Retina (tissue), 1 donor: ENCODE results near the gene PPM1B.
"Not testable (repeated sequence)": the region's sequence is repeated elsewhere in the genome, so short reads cannot be mapped to it uniquely, and the experiment has no call there.

Source experiments
- DNase-seq: peaks from one replicate; pipeline ENCODE4 v3.0.0-alpha.2; 2016

Gene PPM1B

GRCh38 chr2:44168681-44169154 is at the start of gene PPM1B:
Gene PPM1B (plus strand): TSS chr2:44168875. CDS start chr2:44201200, 32,325 bp downstream.
- peak; percentile 96 for DNase-seq

DNA sequence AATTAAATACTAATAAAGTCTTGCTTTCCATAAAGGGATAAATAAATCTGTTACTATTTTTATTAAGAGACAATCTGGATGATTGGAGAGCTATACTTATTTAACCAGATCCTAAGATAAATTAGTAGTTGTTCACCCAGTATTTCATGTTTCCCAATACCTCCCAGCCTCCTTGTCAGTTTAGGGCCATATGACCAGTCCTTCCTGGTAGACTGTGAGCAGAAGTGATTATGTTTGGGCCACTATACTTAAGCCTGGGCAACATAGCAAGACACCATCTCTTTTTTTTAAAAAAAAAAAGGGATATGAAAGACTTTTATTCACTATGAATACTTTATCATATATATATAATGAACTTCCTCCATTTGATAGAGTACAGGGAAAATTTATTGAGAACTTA is 48.8 kb upstream of the PPM1B start:
- no peak for DNase-seq

DNA sequence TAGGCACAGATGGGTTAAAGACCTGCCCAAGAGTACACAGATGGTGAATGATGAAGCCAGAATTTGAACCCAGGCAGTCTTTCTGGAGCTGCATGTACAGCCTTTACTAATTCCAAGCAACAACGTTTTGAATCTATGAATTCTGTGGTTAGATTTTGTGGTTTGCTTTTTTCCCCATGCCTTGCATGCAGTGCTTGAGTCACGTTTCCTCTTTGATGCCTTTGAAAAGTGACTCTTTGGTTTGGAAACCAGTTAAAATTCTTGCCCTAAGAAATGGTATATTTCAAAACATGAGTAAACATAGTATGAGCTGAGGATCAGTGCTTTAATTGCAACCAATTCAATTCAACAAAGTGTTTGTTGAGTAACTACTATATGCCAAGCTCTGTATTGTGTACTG is 48.2 kb upstream of the PPM1B start:
- no peak for DNase-seq

DNA sequence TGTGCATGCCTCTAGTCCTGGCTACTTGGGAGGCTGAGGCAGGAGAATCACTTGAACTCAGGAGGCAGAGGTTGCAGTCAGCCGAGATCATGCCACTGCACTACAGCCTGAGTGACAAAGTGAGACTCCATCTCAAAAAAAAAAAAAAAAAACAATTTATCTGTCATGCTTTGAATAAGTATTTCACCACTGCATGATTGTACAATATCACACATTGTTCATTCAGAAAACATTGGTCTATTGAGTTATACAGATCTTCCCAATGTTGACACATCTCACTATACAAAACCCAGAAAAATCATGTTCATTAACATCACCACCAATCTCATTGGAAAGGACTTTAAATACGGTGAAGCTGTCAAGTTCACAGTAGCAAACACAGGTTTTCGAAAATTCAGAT is 46.8 kb upstream of the PPM1B start:
- DNase-seq, result no peak

DNA sequence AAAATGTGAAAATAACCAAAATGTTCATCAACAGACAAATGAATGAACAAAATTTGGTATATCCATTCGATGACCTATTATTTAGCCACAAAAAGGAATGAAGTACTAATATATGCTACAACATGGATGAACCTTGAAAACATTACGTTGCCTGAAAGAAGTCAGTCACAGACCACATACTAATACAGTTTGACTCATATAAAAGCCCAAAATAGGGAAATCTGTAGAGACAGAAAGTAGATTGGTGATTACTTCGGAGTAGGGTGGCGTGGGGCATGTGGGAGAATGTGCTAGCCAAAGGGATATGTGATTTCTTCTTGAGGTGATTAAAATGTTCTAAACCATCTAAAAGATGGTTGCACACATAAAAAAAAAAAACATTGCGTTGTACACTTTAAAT is 44.2 kb upstream of the PPM1B start:
- no peak for DNase-seq

GRCh38 chr2:44126106-44126797 is 42.4 kb upstream of the PPM1B start:
- no peak for DNase-seq

- DNase-seq, result no peak
Measured at GRCh38 chr2:44130441-44130840, 38.2 kb upstream of the PPM1B start.

DNA sequence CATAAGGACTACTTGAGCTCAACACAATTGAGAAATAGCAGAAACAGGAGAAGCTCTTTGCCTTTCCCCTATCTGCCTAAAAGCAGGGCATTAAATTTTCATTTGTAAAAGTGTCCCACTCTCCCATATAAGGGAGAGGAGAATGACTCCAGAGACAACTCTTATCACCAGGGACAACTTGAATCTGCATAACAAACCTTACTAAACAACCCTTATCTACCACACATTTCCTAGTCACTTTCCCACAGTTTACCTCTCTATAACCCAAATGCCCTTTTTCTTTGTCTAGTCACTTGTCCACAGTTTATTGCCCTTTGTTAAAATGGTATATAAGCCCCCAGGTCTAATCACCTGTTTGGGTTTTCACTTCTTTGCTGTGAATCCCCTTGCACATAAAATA is 37.5 kb upstream of the PPM1B start:
- DNase-seq, result no peak

GRCh38 chr2:44133602-44134001 is 35.1 kb upstream of the PPM1B start:
- not testable (repeated sequence) for DNase-seq

DNA sequence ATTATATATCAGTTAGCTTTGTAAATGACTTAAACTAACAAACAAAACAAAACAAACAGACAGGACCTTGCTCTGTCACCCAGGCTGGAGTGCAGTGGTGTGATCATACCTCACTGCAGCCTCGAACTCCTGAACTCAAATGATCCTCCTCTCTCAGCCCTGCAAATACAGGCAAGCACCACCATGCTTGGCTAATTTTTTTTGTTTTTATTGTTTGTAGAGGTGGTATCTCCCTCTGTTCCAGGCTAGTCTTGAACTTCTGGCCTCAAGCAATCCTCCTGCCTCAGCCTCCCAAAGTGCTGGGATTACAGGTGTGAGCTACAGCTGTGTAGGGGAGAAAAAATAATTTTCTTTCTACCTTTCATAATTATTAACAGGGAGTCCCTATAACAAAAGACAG is 33.8 kb upstream of the PPM1B start:
- no peak for DNase-seq

DNA sequence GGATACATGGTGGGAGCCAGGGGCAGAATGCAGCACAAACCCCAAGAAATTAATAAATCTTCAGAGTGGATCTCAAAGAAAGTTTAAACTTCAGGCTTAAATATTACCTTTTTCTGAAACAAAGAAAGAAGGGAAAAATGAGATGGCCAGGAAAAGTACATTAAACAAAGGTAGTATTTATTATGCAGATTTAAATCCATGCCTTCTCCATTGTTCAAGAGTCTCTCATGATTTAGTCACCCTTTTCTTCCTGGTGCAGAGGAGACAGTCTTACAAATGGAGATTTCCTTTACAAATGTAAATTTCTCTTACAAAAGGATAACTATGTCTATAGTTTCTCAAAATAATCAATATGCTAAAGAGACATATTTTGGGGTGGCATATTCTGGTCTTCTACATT is 33.4 kb upstream of the PPM1B start:
- DNase-seq, result no peak

- no peak for DNase-seq
Measured at GRCh38 chr2:44135771-44136170, 32.9 kb upstream of the PPM1B start.

DNA sequence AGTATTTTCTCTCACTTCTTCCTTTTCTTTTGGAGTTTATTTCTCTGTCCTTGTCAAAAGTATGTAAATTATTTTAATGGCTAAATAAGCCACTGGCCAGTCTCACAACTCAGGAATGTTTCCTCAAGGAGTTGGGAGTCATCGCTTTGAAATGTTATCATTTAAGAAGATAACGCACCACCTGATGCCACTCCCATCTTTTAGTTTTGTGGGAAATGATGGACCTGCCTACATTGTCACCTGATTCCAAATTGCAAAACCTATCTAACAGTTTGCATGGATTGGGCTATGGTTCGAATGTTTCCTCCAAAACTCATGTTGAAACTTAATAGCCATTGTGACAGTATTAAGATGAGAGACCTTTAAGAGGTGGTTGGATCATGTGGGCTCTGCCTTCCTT is 32.4 kb upstream of the PPM1B start:
- DNase-seq, result no peak

GRCh38 chr2:44137048-44137447 is 31.6 kb upstream of the PPM1B start:
- DNase-seq, result no peak

- DNase-seq, result no peak
Measured at GRCh38 chr2:44137872-44138551, 30.7 kb upstream of the PPM1B start.

- no peak for DNase-seq
Measured at GRCh38 chr2:44139741-44140140, 28.9 kb upstream of the PPM1B start.

DNA sequence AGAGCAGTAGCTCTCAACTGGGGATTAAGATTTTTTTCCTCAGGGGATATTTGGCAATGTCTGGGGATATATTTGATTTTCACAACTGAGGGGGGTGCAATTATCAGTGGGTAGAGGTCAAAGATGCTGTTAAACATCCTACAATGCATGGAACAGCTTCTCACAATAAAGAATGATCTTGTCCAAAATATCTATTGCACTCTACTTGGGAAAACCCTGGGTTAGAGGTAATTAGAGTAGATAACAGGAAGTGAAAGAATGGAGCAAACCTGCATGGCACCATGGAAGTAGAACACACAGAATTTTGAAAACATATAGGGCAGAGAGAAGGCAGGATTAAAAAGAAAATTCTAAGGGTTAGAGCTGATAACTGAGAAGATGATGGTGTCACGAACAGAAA is 26.4 kb upstream of the PPM1B start:
- DNase-seq, result no peak

- DNase-seq, result no peak
Measured at GRCh38 chr2:44143701-44144100, 25.0 kb upstream of the PPM1B start.

GRCh38 chr2:44148999-44149398 is 19.7 kb upstream of the PPM1B start:
- DNase-seq, result no peak

DNA sequence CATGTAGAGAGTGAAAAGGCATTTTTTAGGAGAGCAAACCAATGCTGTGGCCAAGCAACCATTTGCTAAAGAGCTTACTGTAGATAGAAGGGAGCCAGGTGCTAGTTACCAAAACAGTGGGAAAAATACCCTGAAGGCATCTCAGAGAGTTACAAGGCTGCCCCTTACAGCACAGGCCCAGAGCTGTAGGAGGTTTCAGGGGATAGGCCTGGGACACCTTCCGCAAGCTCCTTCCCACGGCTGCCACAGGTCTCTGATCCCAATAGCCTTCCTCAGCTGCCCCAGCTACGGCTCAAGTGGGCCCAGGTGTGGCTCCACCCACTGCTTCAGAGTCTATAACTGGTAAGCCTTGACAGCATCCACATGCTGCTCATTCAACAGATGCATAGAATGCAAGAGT is 18.2 kb upstream of the PPM1B start:
- DNase-seq, result no peak

- no peak for DNase-seq
Measured at GRCh38 chr2:44152865-44153669, 15.6 kb upstream of the PPM1B start.

DNA sequence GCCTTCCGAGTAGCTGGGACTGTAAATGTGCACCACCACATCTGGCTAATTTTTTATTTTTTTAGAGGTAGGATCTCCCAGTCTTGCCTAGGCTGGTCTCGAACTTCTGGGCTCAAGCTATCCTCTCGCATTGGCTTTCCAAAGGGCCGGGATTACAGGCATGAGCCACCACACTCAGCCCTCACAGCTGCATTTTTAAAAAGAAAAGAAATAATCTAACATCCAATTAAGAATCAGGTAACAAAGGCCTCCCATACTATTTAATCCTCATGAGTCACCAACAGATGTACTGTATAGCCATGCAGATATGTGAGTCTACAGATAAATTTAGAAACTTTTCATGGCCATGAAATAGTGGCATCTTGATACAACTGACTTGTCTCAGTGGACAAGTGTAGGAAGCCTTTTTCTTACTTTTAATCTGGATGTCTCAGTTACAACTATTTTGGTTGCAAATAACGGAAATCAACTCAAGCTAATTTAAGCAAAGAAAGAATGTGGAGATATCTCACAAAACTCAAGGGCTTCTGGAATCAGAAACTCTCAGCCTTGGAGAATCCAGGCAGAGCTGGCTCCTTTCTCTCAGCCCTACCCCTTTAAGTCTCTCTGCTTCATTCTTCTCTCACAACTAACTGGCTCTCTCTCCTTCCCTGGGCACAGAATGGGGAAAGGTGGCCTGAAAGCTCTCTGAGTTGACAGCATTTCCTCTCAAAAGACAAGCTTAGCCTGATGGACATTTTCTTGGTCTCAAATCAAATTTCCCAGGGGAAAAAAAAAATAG is 12.8 kb upstream of the PPM1B start:
- no peak for DNase-seq

- no peak for DNase-seq
Measured at GRCh38 chr2:44163777-44164176, 4.9 kb upstream of the PPM1B start.
